ENCODE results near the gene ZNF592.
A peak's percentile ranks its signal among the peaks of the same experiment; 100 is the strongest.

The ZNF592 gene

GRCh38 chr15:84760219-84760618 lies 11.8 kb downstream of the ZNF592 start:
- Histone ChIP-seq H3K9ac (no peak overlapping the region), H3K4me2 (ENCODE audit: low read length) (no peak overlapping the region), H3K4me3 (ENCODE audit: low read depth, low read length) (no peak overlapping the region), H3K27ac (no peak overlapping the region), H3K9me3 (ENCODE audit: control insufficient read depth, low read length) (no peaks in the 10 kb centered on the region), H3K79me2 (peaks cover 25% of the 10 kb centered on the region), H2AFZ (no peak overlapping the region), H3K27me3 (ENCODE audit: control insufficient read depth, insufficient read depth, low read length) (no peaks in the 10 kb centered on the region), H3K4me1 (peaks cover 2% of the 10 kb centered on the region), H3K36me3 (ENCODE audit: control insufficient read depth, insufficient read depth, low read length) (no peaks in the 10 kb centered on the region)
- TF ChIP-seq, protein P1, sequence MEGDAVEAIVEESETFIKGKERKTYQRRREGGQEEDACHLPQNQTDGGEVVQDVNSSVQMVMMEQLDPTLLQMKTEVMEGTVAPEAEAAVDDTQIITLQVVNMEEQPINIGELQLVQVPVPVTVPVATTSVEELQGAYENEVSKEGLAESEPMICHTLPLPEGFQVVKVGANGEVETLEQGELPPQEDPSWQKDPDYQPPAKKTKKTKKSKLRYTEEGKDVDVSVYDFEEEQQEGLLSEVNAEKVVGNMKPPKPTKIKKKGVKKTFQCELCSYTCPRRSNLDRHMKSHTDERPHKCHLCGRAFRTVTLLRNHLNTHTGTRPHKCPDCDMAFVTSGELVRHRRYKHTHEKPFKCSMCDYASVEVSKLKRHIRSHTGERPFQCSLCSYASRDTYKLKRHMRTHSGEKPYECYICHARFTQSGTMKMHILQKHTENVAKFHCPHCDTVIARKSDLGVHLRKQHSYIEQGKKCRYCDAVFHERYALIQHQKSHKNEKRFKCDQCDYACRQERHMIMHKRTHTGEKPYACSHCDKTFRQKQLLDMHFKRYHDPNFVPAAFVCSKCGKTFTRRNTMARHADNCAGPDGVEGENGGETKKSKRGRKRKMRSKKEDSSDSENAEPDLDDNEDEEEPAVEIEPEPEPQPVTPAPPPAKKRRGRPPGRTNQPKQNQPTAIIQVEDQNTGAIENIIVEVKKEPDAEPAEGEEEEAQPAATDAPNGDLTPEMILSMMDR (IDR thresholded peaks at IDR 0.05): no peak

GRCh38 chr15:84761607-84762131 lies 13.3 kb downstream of the ZNF592 start:
- TF ChIP-seq, protein P1 (IDR thresholded peaks at IDR 0.05): no peak
- Histone ChIP-seq H3K36me3 (ENCODE audit: control insufficient read depth, insufficient read depth, low read length) (no peaks in the 10 kb centered on the region), H3K79me2 (peaks cover 31% of the 10 kb centered on the region), H3K4me2 (ENCODE audit: low read length) (peak overlapping the region; percentile 24), H3K9ac (no peak overlapping the region), H3K4me3 (ENCODE audit: low read depth, low read length) (peak overlapping the region; percentile 1), H3K27me3 (ENCODE audit: control insufficient read depth, insufficient read depth, low read length) (no peaks in the 10 kb centered on the region), H2AFZ (no peak overlapping the region), H3K9me3 (ENCODE audit: control insufficient read depth, low read length) (no peaks in the 10 kb centered on the region), H3K27ac (no peak overlapping the region), H3K4me1 (peaks cover 2% of the 10 kb centered on the region)

GRCh38 chr15:84762840-84763572 lies 14.6 kb downstream of the ZNF592 start:
- H3K27me3 ChIP-seq (ENCODE audit: control insufficient read depth, insufficient read depth, low read length): no peaks in the 10 kb centered on the region
- H2AFZ ChIP-seq: no peak overlapping the region
- H3K4me3 ChIP-seq (ENCODE audit: low read depth, low read length): no peak overlapping the region
- H3K27ac ChIP-seq: no peak overlapping the region
- TF ChIP-seq, protein P1 (IDR thresholded peaks at IDR 0.05): no peak
- no peaks in the 10 kb centered on the region for H3K9me3 ChIP-seq (ENCODE audit: control insufficient read depth, low read length)
- H3K79me2 ChIP-seq: peaks cover 23% of the 10 kb centered on the region
- no peak overlapping the region for H3K9ac ChIP-seq
- H3K4me2 ChIP-seq (ENCODE audit: low read length): no peak overlapping the region
- H3K36me3 ChIP-seq (ENCODE audit: control insufficient read depth, insufficient read depth, low read length): no peaks in the 10 kb centered on the region
- peaks cover 2% of the 10 kb centered on the region for H3K4me1 ChIP-seq

DNA sequence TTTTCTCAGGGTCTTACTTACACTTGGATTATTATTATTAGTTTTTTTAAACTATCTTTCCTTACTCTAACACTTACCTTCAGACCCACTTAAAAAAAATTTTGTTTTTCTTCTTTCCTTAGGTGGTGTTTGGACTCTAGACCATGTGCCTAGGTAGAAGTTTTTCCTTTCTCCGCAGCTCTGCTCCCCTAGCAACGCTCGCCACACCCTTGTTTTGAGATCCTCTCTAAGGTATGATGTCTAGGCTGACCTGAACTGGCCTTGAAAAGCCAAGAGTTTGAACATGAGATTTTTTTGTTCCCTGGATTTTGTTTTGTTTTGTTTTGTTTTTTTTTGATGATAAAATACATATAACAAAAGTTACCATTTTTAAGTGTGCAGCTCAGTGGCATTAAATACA lies 16.2 kb downstream of the ZNF592 start:
- H3K9ac ChIP-seq: no peak overlapping the region

More for the DNA sequence above, 16.2 kb downstream of the ZNF592 start:
- H3K27ac ChIP-seq: no peak overlapping the region
- peaks cover 2% of the 10 kb centered on the region for H3K4me1 ChIP-seq
- no peaks in the 10 kb centered on the region for H3K27me3 ChIP-seq (ENCODE audit: control insufficient read depth, insufficient read depth, low read length)
- H3K4me2 ChIP-seq (ENCODE audit: low read length): no peak overlapping the region
- peaks cover 25% of the 10 kb centered on the region for H3K79me2 ChIP-seq
- no peaks in the 10 kb centered on the region for H3K9me3 ChIP-seq (ENCODE audit: control insufficient read depth, low read length)
- no peak overlapping the region for H3K4me3 ChIP-seq (ENCODE audit: low read depth, low read length)
- TF ChIP-seq, protein P1 (IDR thresholded peaks at IDR 0.05): no peak
- H2AFZ ChIP-seq: no peak overlapping the region
- H3K36me3 ChIP-seq (ENCODE audit: control insufficient read depth, insufficient read depth, low read length): no peaks in the 10 kb centered on the region
